Measurements from ENCODE around the gene PLXDC2.

Gene PLXDC2

DNA sequence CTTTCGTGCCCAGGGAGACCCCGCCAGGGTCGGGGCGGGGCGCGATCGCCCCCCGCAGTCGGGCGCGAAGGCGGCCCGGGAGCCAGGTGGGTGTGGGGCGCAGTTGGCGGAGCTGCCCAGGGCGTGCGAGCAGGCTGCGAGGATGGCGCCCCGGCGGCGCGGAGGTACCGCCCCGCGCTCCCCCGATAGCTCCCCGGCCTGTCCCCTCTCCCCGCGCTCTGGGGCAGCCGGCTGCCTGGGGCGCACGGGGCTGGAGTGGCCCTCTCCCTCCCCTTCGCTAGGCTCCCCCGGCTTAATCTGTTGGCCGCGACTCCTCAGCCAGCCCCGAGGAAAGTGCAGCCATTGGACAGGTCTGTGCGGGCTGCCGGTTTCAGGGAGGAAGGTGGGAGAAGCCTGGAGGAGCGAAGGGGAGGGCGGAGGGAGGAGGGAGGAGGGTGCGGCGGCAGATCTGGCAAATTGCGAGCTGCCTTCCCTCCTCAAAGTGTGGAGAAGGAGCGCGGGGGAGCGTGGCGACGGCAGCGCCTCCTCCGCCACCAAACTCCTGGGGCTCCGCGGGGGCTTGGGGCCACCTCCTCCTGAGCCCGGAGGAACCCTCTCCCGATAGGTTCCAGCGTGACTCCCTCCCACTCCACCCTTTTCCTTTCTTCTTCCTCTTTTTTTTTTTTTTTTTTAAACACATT is 361 bp upstream of the PLXDC2 start:
- peak; percentile 77 for DNase-seq

DNA sequence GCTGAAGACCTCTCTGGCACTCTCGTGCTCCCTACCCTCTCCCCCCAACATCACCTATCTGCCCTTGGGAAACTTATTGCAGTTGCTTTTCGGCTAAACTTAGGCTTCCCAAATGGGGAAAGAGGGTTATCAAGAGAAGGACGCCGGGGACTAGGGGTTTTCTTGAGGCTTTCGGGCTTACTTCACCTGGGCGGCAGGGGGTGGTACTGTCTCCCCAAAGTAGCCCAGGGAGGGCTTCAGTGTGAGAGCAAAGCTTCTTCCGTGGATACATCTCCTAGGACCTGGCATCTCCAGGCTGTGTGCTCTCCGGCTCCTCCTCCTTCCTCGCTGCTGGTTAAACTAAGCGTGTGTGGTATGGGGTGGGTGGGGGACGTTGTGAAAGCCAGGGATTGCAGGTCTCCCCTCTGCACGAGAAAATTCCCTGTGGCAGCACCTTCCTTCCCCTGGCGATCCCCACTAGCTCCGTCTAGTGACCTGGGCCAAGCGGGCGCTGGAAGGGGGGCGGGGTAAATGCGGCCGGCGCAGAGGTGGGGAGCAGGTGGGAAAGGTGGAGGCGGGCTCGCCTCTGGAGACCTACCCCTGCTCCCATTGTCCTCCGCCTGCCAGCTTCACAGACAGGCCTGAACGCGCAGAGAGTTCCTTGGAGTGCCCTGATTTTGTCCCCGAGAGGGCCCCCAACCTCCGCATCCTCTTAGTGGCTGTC is 1.1 kb downstream of the PLXDC2 start:
- DNase-seq, result no peak

- no peak for DNase-seq
These were observed 2.6 kb downstream of the PLXDC2 start for GRCh38 chr10:19818876-19819275.

GRCh38 chr10:19819419-19820033 is 3.3 kb downstream of the PLXDC2 start:
- DNase-seq, result peak; percentile 55

- DNase-seq, result no peak
These were observed 8.4 kb downstream of the PLXDC2 start for GRCh38 chr10:19824381-19825342.

DNA sequence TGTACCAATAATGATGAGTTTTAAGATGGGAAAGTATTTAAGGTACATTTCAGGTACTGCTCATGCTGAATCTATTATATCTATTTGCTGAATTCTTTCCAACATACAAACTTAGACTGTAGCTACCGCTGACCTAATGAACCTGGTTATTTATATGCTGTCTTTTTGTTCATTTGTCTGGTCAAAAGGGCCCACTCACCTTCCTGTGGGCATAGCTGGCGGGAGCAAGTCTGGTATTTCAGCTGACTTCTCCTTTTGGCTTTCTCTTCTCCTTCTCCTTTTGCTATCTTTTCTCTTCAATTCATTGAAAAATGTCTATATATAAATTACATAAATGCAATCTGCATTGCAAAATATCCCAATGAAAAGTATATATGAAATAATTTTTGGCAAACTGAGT is 9.5 kb downstream of the PLXDC2 start:
- DNase-seq, result no peak

DNA sequence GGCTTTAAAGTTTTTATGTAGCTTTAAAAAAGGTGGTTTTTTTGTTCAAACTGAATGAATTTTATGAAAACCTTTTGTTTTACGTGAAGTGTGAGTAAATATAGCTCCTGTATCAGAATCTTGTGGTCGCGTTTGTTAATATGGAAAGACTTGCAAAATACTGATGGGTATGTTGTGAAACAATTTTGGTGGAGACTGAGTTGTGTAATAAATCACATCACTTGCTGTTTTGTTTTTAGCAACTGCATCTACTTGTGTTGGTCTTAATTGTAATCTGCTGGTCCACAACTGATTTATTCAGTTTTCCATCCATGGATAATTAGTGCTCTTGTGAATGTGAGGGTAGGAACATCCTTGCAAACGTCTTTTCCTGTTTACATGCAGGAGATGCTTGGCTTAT is 10.5 kb downstream of the PLXDC2 start:
- no peak for DNase-seq

DNA sequence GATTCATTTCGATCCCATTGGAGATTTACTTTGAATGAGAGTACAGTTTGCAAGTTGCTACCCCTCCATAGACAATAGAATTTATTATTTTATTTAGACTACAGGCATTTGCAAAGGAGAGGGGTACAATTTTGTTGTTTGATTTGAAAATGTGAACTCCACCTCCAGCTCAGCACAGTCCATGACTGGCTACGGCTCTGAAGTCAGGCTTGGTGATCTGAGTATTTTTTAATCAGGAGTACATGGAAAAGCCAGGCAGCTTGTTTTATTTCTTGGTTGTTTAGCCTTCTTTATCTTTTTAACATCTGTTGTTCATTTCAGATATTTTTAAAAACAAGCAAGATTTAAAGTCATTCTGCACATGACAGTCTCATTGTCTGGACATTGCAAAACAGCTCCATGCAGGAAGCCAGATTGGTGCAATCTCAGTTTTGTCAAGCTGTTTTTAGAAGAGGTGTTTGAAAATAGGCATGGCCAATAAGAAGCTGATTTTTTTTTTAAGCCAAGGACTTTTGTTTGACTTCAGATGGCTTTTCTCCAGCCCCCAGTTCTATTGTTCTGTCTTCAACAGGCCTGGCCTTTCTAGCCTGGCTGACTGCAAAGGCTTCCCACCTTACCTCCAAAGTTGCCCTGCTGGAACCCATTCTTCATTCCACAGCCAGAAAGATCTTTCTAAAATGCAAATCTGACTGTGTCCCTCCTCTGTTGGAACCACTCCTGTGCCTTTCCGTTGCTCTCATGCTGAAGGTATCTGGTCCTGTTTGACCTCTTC is 12.2 kb downstream of the PLXDC2 start:
- no peak for DNase-seq

- no peak for DNase-seq
These were observed 16.5 kb downstream of the PLXDC2 start for GRCh38 chr10:19832699-19833098.

DNA sequence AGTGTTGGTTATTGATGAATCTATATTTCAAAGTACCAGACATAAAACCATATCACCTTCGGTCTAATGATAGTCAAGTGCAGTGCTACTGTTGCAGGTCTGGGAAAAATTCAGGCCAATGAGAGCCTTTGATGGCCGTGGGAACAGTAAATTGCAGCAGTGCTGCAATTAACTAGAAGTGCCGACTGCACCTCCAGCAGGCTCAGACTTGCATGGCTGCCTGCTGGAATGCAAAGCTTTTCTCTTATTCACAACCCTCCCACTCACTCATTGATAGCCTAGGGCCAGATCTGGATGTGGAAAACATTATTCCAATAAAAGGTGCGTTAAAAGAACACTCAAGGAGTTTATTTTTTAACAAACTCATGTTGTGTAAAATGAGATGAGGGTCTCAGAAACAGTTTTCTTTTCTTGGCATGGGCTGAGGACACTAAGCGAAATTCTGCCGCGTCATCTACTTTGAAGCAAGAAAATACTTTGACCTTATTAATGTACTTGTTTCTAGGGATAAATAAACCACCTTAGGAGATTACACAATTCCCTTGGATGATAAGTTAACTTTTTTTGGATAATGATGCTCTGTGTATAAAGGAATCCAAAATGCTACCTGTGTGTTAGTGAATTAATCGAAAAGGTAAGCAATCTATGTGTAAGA is 17.1 kb downstream of the PLXDC2 start:
- DNase-seq, result no peak

- DNase-seq, result no peak
These were observed 19.7 kb downstream of the PLXDC2 start for GRCh38 chr10:19835952-19836351.

DNA sequence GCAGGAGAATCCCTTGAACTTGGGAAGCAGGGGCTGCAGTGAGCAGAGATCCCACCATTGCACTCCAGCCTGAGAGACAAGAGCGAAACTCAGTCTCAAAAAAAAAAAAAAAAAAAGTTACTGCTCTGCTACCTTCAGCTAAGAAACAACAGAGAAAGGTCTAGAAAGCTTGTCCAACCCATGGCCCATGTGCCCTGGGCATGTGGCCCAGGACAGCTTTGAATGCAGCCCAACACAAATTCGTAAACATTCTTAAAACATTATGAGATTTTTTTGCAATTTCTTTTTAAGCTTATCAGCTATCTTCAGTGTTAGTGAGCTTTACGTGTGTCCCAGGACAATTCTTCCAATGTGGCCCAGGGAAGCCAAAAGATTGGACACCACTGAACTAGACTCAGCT is 22.9 kb downstream of the PLXDC2 start:
- DNase-seq, result no peak

DNA sequence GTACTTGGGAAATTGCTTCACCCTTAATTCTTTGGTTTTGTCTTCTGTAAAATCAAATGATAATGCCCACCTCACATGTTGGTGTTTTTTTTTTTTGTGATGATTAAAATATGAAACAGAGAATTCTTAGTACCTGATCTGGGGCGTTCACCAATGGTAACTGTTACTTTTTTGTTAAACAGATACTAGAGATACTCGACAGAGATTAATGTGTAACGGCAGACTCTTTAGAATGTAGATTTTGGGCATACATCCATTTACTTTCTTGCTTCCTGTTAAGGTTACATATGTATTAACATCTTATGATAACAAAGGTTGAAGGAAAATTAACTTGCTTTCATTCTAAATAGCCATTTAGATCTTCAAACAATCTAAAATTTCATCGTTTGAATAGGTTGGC is 23.3 kb downstream of the PLXDC2 start:
- DNase-seq, result no peak

DNA sequence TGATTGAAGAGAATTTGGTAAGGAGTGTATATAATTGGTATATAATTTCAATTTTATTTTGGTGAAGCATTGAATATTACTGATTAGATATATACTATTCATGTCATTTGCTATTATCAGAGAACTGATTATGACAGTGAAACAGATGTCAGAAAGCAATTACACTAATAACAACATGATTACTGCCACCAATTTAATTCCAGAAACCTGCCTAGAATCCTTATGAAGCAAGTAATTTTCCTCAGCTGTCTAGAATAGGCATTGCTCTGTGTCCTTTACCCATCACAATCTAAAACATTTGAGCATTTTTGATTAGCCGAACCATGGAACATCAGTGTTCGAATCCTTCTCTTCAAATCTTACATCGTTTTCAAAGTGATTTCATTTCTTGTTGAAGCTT is 24.5 kb downstream of the PLXDC2 start:
- DNase-seq, result no peak

DNA sequence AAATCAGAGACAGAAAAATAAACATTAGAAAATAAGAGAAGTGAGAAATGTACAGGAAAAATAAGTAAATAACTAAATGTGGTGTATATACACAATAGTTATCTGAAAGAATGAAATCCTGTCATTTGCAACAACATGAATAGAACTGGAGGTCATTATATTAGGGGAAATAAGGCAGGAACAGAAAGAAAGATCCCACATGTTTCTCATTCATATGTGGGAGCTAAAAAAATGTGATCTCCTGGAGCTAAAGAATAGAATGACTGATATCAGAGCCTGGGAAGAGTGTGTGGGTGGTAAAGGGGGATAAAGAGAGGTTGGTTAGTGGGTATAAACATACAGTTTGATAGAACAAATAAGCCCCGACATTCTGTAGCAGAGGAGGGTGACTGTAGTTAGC is 27.3 kb downstream of the PLXDC2 start:
- peak; percentile 71 for DNase-seq

DNA sequence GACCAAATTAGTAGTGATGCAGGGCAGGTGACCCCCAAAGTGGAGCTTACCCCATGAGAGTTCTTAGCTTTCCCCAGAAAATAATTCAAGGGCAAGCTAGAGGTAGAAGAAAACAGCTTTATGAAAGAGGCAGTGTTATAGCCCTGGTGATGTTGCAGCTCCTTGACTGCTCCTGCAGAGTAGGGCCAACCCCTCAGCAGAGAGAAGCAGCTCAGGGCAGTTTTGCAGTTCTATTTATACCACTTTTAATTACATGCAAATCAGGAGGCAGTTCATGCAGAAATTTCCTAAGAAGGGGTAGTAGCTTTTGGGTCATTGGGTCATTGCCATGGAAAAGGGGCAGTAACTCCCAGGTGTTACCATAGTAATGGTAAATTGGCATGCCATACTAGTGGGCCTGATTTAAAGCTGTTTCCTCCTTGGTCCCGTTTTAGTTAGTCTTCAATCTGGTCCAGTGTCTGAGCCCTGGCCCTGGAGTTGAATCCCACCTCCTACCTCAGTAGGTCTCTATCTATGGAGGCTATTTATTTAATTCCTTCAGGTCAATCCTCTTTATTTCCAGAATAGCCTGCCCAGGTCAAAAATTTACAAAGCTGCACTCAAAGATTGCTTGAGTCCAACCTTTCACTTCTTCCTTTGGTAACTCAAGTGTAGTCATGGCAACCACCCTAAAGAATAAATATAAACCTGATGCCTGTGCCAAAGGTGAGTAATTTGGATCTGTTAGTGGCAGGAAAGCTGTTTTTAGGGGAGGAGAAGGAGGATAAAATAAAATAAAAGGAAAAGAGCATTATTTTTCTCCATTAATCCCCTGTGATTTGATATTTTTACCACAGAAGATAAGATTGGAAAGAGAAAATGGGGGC is 29.5 kb downstream of the PLXDC2 start:
- no peak for DNase-seq

- peak; percentile 94 for DNase-seq
These were observed 31.1 kb downstream of the PLXDC2 start for GRCh38 chr10:19847321-19847720.

- no peak for DNase-seq
These were observed 32.2 kb downstream of the PLXDC2 start for GRCh38 chr10:19848226-19848985.

DNA sequence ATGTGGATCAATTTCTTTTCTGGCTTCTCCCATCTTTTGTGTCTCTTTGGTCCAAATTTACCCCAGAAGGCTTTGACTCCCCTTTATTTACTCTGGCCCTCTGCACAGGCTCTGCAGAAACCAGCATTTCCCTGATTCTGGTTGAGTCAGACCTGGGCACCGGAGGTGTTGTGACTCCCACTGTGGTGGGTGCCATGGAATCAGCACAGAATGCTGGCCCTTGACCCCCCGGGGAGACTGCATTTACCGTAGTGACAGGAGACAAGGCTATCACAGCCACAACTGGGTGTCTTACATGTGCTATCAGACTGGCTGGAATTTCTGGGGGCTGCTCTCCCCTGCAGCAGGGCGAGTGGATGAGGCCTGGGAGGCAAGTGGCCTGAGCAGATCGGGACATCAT is 37.6 kb downstream of the PLXDC2 start:
- DNase-seq, result no peak

DNA sequence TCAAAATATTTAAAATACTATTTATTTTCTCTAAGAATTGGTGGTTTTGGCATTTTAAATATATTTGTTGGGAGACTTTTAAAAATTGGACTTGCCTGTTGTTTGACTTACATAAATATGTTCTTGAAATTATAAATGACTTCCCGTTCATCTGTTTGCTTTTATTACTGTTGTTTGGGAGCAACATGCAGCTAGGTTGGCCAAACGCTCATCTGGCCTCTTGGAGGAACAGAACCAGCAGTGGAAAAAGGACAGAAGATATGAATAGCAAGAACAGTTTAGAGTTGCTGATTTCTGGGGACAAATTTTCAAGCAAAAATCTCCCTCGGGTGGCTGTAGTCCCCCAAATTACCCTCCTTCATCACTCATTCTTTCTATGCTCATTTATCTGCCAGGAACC is 41.6 kb downstream of the PLXDC2 start:
- no peak for DNase-seq

All from fibroblast of skin of abdomen (primary cell).